SJSA1 (cell line): ENCODE measurements around the gene SMIM22. TPM values are rescaled to one million over a fixed set of nuclear protein-coding genes. Genes with fewer than 3 reads are reported as not detected.

Experiments used
- DNase-seq, 2 experiments: peaks; one replicate each; pipeline ENCODE4 v3.0.0-alpha.2; 2015 to 2020; ENCODE audit warnings: low spot score in 2 of 2, low read depth in 1 of 2
- H3K27ac ChIP-seq: fragments of 250-450 bp; sonication (Bioruptor Pico); 2 replicates; pipeline ENCODE4 v1.5.1; 2020; ENCODE audit warnings: mild to moderate bottlenecking, moderate library complexity
- H3K27me3 ChIP-seq: fragments of 250-450 bp; sonication (Bioruptor Pico); replicated peaks from 2 replicates; pipeline ENCODE4 v1.5.1; 2020; ENCODE audit warnings: mild to moderate bottlenecking, moderate library complexity
- H3K36me3 ChIP-seq: fragments of 250-450 bp; sonication (Bioruptor Pico); 2 replicates; pipeline ENCODE4 v1.5.1; 2020; ENCODE audit warnings: mild to moderate bottlenecking
- H3K4me1 ChIP-seq: fragments of 250-450 bp; sonication (Bioruptor Pico); replicated peaks from 2 replicates; pipeline ENCODE4 v1.6.1; 2021; ENCODE audit warnings: mild to moderate bottlenecking
- H3K4me3 ChIP-seq: fragments of 250-450 bp; sonication (Bioruptor Pico); 2 replicates; pipeline ENCODE4 v1.5.1; 2020; ENCODE audit warnings: mild to moderate bottlenecking
- H3K9me3 ChIP-seq: fragments of 250-450 bp; sonication (Bioruptor Pico); replicated peaks from 2 replicates; pipeline ENCODE4 v1.5.1; 2020; ENCODE audit warnings: mild to moderate bottlenecking
- total RNA-seq: library from RNA; depleted of rRNA; stranded (reverse); fragments of >200 nt; shearing (Covaris generic); gene quantifications from 2 replicates; pipeline ENCODE4 v1.2.3, GENCODE V29; 2014; rRNA removed

SMIM22 gene
- total RNA-seq, 1 experiment from 2014 or later: not detected

- Histone ChIP-seq H3K9me3 (no peaks in the 10 kb centered on the region), H3K4me1 (no peaks in the 10 kb centered on the region), H3K27ac (no peak overlapping the region), H3K36me3 (peaks cover 96% of the 10 kb centered on the region), H3K4me3 (no peak overlapping the region), H3K27me3 (no peaks in the 10 kb centered on the region)
- DNase-seq: no peak
Observed at GRCh38 chr16:4830408-4830807, 35.2 kb downstream of the SMIM22 start.

GRCh38 chr16:4831616-4832015 is 36.4 kb downstream of the SMIM22 start:
- no peaks in the 10 kb centered on the region for H3K27me3 ChIP-seq
- H3K4me3 ChIP-seq: no peak overlapping the region
- no peaks in the 10 kb centered on the region for H3K4me1 ChIP-seq
- no peak overlapping the region for H3K27ac ChIP-seq
- no peak for DNase-seq
- peaks cover 96% of the 10 kb centered on the region for H3K36me3 ChIP-seq
- H3K9me3 ChIP-seq: no peaks in the 10 kb centered on the region

- no peaks in the 10 kb centered on the region for H3K4me1 ChIP-seq
- H3K36me3 ChIP-seq: peaks cover 90% of the 10 kb centered on the region
- no peak overlapping the region for H3K4me3 ChIP-seq
- no peak overlapping the region for H3K27ac ChIP-seq
- H3K27me3 ChIP-seq: no peaks in the 10 kb centered on the region
- DNase-seq: no peak
- H3K9me3 ChIP-seq: no peaks in the 10 kb centered on the region
Observed at GRCh38 chr16:4832698-4833343, 37.7 kb downstream of the SMIM22 start.

- Histone ChIP-seq H3K27me3 (no peaks in the 10 kb centered on the region), H3K4me1 (no peaks in the 10 kb centered on the region), H3K36me3 (peaks cover 91% of the 10 kb centered on the region), H3K4me3 (no peak overlapping the region), H3K27ac (no peak overlapping the region), H3K9me3 (no peaks in the 10 kb centered on the region)
- no peak for DNase-seq
Observed at GRCh38 chr16:4833584-4833983, 38.4 kb downstream of the SMIM22 start.

GRCh38 chr16:4836727-4837126 is 41.6 kb downstream of the SMIM22 start:
- peaks cover 91% of the 10 kb centered on the region for H3K36me3 ChIP-seq

GRCh38 chr16:4837733-4838501 is 42.7 kb downstream of the SMIM22 start:
- no peak for DNase-seq
- no peaks in the 10 kb centered on the region for H3K27me3 ChIP-seq
- H3K4me1 ChIP-seq: no peaks in the 10 kb centered on the region
- H3K36me3 ChIP-seq: peaks cover 91% of the 10 kb centered on the region
- no peak overlapping the region for H3K4me3 ChIP-seq
- H3K9me3 ChIP-seq: no peaks in the 10 kb centered on the region
- H3K27ac ChIP-seq: no peak overlapping the region

More at GRCh38 chr16:4836727-4837126, 41.6 kb downstream of the SMIM22 start:
- Histone ChIP-seq H3K4me3 (no peak overlapping the region), H3K4me1 (no peaks in the 10 kb centered on the region), H3K27me3 (no peaks in the 10 kb centered on the region), H3K9me3 (no peaks in the 10 kb centered on the region), H3K27ac (no peak overlapping the region)
- DNase-seq: no peak

GRCh38 chr16:4839942-4840341 is 44.8 kb downstream of the SMIM22 start:
- peaks cover 91% of the 10 kb centered on the region for H3K36me3 ChIP-seq

GRCh38 chr16:4840984-4841383 is 45.8 kb downstream of the SMIM22 start:
- Histone ChIP-seq H3K27me3 (no peaks in the 10 kb centered on the region), H3K9me3 (no peaks in the 10 kb centered on the region), H3K4me3 (no peak overlapping the region), H3K27ac (no peak overlapping the region), H3K36me3 (peaks cover 91% of the 10 kb centered on the region), H3K4me1 (peaks cover 5% of the 10 kb centered on the region)
- no peak for DNase-seq

More at GRCh38 chr16:4839942-4840341, 44.8 kb downstream of the SMIM22 start:
- no peak overlapping the region for H3K4me3 ChIP-seq
- H3K27me3 ChIP-seq: no peaks in the 10 kb centered on the region
- DNase-seq: no peak
- no peak overlapping the region for H3K27ac ChIP-seq
- no peaks in the 10 kb centered on the region for H3K9me3 ChIP-seq
- no peaks in the 10 kb centered on the region for H3K4me1 ChIP-seq

Other genes starting within 250 kb of the SMIM22 start
- gene C16orf96, start 239.0 kb upstream of the SMIM22 start, total RNA-seq: not detected in 2 replicates
- gene UBALD1, start 180.5 kb upstream of the SMIM22 start, total RNA-seq: 6.1 and 9.6 TPM in 2 replicates
- gene MGRN1, start 170.5 kb upstream of the SMIM22 start, total RNA-seq: 9.1 and 15.0 TPM in 2 replicates
- gene NUDT16L1, start 101.8 kb upstream of the SMIM22 start, total RNA-seq: 63.5 and 83.0 TPM in 2 replicates
- gene ANKS3, start 61.1 kb upstream of the SMIM22 start, total RNA-seq: 20.9 and 21.9 TPM in 2 replicates
- 0.38 and 1.1 TPM in 2 replicates for gene DNAAF8, start 60.8 kb upstream of the SMIM22 start, total RNA-seq
- gene ZNF500, start 28.2 kb upstream of the SMIM22 start, total RNA-seq: 8.8 and 15.1 TPM in 2 replicates
- not detected in 2 replicates for gene SEPTIN12, start 7.0 kb upstream of the SMIM22 start, total RNA-seq
- 9.9 and 15.1 TPM in 2 replicates for gene ROGDI, start 7.3 kb downstream of the SMIM22 start, total RNA-seq
- gene GLYR1, start 51.9 kb downstream of the SMIM22 start, total RNA-seq: 35.2 and 49.0 TPM in 2 replicates
- 30.8 and 31.5 TPM in 2 replicates for gene UBN1, start 52.1 kb downstream of the SMIM22 start, total RNA-seq
- gene PPL, start 141.8 kb downstream of the SMIM22 start, total RNA-seq: 0.11 TPM in 1 of 2 replicates, not detected in the other
- not detected in 2 replicates for gene SEC14L5, start 163.0 kb downstream of the SMIM22 start, total RNA-seq
- gene NAGPA, start 238.6 kb downstream of the SMIM22 start, total RNA-seq: 12.1 and 31.5 TPM in 2 replicates